ENCODE results near the gene IL24. TPM values are rescaled to one million over a fixed set of nuclear protein-coding genes. Genes with fewer than 3 reads are reported as not detected.

Gene IL24
- total RNA-seq, 1 donor from 2014 or later: not detected

- Histone ChIP-seq H2AFZ (replicated peaks) (no peak overlapping the region), H3K4me1 (no peaks in the 10 kb centered on the region), H3K4me2 (no peak overlapping the region), H3K27ac (no peak overlapping the region), H3K4me3 (no peak overlapping the region), H3F3A (ENCODE audit: low read depth) (no peaks in the 10 kb centered on the region), H3K36me3 (no peaks in the 10 kb centered on the region), H3K27me3 (no peaks in the 10 kb centered on the region), H4K20me1 (ENCODE audit: low read depth) (no peaks in the 10 kb centered on the region), H3K9me3 (ENCODE audit: low read depth) (no peaks in the 10 kb centered on the region), H3K79me2 (ENCODE audit: low read depth) (no peaks in the 10 kb centered on the region), H3K9ac (no peak overlapping the region)
- Mint-ChIP-seq H3K27me3 (ENCODE audit: insufficient read depth, low read depth) (peaks cover 8% of the 10 kb centered on the region), H3K27ac (no peak overlapping the region), H3K4me1 (no peaks in the 10 kb centered on the region), H3K4me3 (no peak overlapping the region), H3K36me3 (no peaks in the 10 kb centered on the region), H3K9me3 (no peaks in the 10 kb centered on the region)
- DNase-seq (ENCODE audit: low spot score): no peak
- TF ChIP-seq EZH2phosphoT487 (IDR thresholded peaks at IDR 0.05) (no peak), EZH2 (IDR thresholded peaks at IDR 0.05) (no peak), CTCF (IDR thresholded peaks at IDR 0.05) (no peak)
These were observed 29.5 kb upstream of the IL24 start for GRCh38 chr1:206867716-206868115.

GRCh38 chr1:206868264-206868663 is 29.0 kb upstream of the IL24 start:
- TF ChIP-seq CTCF (IDR thresholded peaks at IDR 0.05) (no peak), EZH2 (IDR thresholded peaks at IDR 0.05) (no peak), EZH2phosphoT487 (IDR thresholded peaks at IDR 0.05) (no peak)
- Mint-ChIP-seq H3K9me3 (no peaks in the 10 kb centered on the region), H3K4me1 (no peaks in the 10 kb centered on the region)

GRCh38 chr1:206872139-206872538 is 25.1 kb upstream of the IL24 start:
- no peaks in the 10 kb centered on the region for H3K9me3 ChIP-seq (ENCODE audit: low read depth)
- no peaks in the 10 kb centered on the region for H3F3A ChIP-seq (ENCODE audit: low read depth)
- H3K27ac ChIP-seq: no peak overlapping the region
- no peaks in the 10 kb centered on the region for H3K36me3 Mint-ChIP-seq
- no peaks in the 10 kb centered on the region for H3K27me3 ChIP-seq
- TF ChIP-seq EZH2 (IDR thresholded peaks at IDR 0.05): no peak
- TF ChIP-seq EZH2phosphoT487 (IDR thresholded peaks at IDR 0.05): no peak
- TF ChIP-seq CTCF (IDR thresholded peaks at IDR 0.05): no peak
- H3K4me1 ChIP-seq: no peaks in the 10 kb centered on the region
- peaks cover 3% of the 10 kb centered on the region for H3K27me3 Mint-ChIP-seq (ENCODE audit: insufficient read depth, low read depth)
- H3K4me2 ChIP-seq: no peak overlapping the region
- no peaks in the 10 kb centered on the region for H4K20me1 ChIP-seq (ENCODE audit: low read depth)
- H3K79me2 ChIP-seq (ENCODE audit: low read depth): no peaks in the 10 kb centered on the region
- peaks cover 3% of the 10 kb centered on the region for H3K9me3 Mint-ChIP-seq
- no peak overlapping the region for H3K27ac Mint-ChIP-seq
- H2AFZ ChIP-seq (replicated peaks): no peak overlapping the region
- no peak overlapping the region for H3K4me3 ChIP-seq
- no peak for DNase-seq (ENCODE audit: low spot score)
- no peaks in the 10 kb centered on the region for H3K36me3 ChIP-seq
- no peak overlapping the region for H3K9ac ChIP-seq
- no peak overlapping the region for H3K4me3 Mint-ChIP-seq
- no peaks in the 10 kb centered on the region for H3K4me1 Mint-ChIP-seq

More at GRCh38 chr1:206868264-206868663, 29.0 kb upstream of the IL24 start:
- H3K27ac Mint-ChIP-seq: no peak overlapping the region
- H3K9me3 ChIP-seq (ENCODE audit: low read depth): no peaks in the 10 kb centered on the region
- H3K27ac ChIP-seq: no peak overlapping the region
- no peaks in the 10 kb centered on the region for H3K36me3 Mint-ChIP-seq
- no peaks in the 10 kb centered on the region for H4K20me1 ChIP-seq (ENCODE audit: low read depth)
- H3K27me3 Mint-ChIP-seq (ENCODE audit: insufficient read depth, low read depth): peaks cover 3% of the 10 kb centered on the region
- H3K27me3 ChIP-seq: no peaks in the 10 kb centered on the region
- H3K4me3 Mint-ChIP-seq: no peak overlapping the region
- H2AFZ ChIP-seq (replicated peaks): no peak overlapping the region
- no peak overlapping the region for H3K4me2 ChIP-seq
- no peaks in the 10 kb centered on the region for H3F3A ChIP-seq (ENCODE audit: low read depth)
- no peak overlapping the region for H3K9ac ChIP-seq
- H3K4me3 ChIP-seq: no peak overlapping the region
- H3K36me3 ChIP-seq: no peaks in the 10 kb centered on the region
- no peak for DNase-seq (ENCODE audit: low spot score)
- no peaks in the 10 kb centered on the region for H3K79me2 ChIP-seq (ENCODE audit: low read depth)
- no peaks in the 10 kb centered on the region for H3K4me1 ChIP-seq
